HG02884 (cell line): ENCODE measurements around the gene ABHD16B.

Experiments used
- ATAC-seq: cut with Tn5 transposase; IDR thresholded peaks from one replicate; pipeline ENCODE4 v1.9.1; 2021; ENCODE audit warnings: mild to moderate bottlenecking, moderate library complexity; ENCODE audit not compliant: unreplicated experiment

The ABHD16B gene

DNA sequence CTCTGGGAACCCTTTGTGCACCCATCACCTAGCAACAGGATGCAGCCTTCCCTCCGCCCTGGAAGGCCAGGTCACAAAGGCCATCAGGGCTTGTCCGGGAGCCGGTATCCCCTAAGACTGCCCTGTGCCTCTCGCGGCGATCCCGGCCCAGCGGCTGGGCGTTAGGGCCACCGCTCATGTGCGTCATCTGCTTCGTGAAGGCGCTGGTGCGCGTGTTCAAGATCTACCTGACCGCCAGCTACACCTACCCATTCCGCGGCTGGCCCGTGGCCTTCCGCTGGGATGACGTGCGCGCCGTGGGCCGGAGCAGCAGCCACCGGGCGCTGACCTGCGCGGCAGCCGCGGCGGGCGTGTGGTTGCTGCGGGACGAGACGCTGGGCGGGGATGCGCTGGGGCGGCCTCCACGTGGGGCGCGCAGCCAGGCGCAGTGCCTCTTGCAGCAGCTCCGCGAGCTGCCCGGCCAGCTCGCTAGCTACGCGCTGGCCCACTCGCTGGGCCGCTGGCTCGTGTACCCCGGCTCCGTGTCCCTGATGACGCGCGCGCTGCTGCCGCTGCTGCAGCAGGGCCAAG is at the start of gene ABHD16B:
Gene ABHD16B, plus strand, starts transcription at position 134 of the 570 bp plus-strand sequence. Its CDS starts 43 bp downstream, at position 177.
- no peak for ATAC-seq

GRCh38 chr20:63814891-63815614 is 46.2 kb upstream of the ABHD16B start:
- ATAC-seq: no peak

DNA sequence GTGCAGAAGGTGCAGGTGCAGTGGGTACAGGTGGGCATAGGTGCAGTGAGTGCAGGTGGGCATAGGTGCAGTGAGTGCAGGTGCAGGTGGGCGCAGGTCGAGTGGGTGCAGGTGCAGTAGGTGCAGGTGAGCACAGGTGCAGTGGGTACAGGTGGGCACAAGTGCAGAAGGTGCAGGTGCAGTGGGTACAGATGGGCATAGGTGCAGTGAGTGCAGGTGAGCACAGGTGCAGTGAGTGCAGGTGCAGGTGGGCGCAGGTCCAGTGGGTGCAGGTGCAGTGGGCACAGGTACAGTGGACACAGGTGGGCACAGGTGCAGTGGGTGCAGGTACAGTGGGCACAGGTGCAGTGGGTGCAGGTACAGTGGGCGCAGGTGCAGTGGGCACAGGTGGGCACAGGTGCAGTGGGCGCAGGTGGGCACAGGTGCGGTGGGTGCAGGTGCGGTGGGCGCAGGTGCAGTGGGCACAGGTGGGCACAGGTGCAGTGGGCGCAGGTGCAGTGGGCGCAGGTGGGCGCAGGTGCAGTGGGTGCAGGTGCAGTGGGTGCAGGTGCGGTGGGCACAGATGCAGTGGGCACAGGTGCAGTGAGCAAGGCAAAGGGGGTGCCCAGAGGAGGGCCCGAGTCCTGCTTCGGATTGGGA is 45.6 kb upstream of the ABHD16B start:
- ATAC-seq: no peak

- ATAC-seq: no peak
Observed at GRCh38 chr20:63819224-63819921, 41.9 kb upstream of the ABHD16B start.

DNA sequence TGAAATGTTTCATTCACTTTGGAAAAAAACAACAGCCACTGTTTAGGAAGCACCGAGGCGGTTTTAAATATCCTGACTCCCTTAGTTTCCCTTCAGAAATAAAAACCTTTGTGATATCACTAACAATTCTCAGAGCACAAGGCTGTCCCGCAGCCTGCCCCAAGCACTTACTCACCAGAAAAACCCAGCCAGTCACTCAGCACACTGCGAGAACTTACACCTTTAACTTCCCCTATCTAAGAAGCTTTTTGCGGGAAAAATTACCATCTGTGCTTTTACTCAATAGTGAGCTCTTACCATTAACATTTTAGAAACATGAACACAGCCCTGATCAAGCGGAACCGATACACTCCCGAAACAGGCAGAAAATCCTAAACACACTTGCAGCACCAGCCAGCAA is 39.5 kb upstream of the ABHD16B start:
- no peak for ATAC-seq

DNA sequence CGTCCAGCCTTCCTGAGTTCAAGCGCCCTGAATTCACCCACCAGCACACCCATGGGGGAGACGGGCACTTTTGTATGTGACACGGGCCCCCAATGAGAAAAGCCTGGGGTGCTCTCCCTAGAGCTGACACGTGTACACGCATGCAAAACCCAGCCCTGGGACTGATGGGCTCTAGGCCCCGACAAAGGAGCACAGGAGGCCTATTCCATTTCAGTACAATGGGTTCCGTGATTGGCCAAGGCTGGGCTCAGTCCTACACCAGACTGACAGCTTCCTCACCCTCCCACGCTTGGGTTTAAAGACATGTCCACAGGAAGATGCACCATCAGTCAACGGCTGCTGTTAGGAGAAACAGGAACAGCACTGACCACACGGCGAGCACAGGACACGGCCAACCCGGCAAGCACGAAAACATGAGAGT is 39.0 kb upstream of the ABHD16B start:
- ATAC-seq: no peak

DNA sequence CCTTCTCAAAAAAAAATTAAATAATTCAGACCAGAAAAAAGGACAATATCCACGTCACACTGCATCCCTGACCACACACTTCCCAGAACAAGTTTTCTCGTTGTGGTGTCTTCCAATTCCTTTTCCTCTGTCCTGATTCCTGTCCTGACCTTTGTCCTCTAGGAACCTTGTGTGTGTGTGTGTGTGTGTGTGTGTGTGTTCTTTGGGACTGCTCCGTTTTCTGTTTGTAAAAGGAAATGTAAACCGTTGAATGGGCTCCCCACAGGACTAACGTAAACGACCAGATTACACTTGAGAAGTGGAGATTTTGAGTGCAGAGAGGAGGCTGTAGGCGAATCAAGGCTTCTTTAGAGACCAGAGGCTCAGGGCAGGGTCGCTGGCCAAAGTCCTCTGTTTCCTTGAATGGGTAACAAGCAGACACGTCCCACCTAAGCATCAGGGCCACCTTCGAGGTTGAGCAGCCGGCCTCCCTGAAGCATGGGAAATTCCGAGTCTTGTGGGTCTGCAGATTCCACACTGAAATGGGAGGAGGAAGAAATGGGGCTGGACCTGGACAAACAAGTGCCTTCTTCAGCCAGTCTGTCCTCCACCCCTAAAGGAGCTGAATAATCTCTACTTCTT is 37.5 kb upstream of the ABHD16B start:
- ATAC-seq: no peak

- no peak for ATAC-seq
Observed at GRCh38 chr20:63825331-63826118, 35.8 kb upstream of the ABHD16B start.

GRCh38 chr20:63826753-63827152 is 34.5 kb upstream of the ABHD16B start:
- no peak for ATAC-seq

DNA sequence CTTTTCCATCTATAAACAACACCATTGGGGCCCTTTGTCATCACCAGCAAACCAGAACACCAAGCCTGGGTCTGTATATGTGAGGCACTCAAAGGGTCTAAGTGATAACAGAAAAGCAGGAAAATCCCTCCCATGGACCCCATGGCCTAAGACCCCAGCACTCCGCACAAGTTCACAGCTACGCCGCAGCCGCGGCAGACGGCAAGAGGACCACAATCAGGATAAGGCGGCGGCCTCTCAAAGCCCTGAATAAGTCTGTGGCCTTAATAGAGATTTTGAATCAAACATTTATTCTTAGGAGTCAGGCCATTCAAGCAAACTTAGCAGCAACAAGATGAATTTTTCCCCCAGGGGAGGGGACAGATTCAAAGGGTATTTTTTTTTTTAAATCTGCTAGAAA is 33.2 kb upstream of the ABHD16B start:
- ATAC-seq: no peak

DNA sequence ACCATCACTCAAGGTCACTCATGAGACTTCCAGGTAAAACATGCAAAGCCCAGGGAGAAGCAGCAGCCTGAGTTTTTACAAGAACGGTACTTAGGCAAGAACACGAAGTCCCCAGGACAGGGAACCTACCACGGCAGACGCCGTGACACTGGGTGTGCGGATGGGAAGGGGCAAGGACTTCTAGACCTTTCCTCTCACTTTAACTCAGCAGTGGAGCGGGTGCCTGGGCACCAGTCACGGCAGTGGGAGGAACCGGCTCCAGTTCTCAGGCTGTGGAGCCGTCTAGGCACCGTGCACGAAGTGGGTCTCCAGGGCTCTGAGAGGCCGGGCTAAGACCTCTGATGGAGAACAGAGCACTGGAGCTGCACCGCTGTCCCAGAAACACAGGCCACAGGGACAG is 32.8 kb upstream of the ABHD16B start:
- no peak for ATAC-seq

GRCh38 chr20:63828951-63829350 is 32.3 kb upstream of the ABHD16B start:
- no peak for ATAC-seq

- ATAC-seq: no peak
Observed at GRCh38 chr20:63829603-63829944, 31.7 kb upstream of the ABHD16B start.

DNA sequence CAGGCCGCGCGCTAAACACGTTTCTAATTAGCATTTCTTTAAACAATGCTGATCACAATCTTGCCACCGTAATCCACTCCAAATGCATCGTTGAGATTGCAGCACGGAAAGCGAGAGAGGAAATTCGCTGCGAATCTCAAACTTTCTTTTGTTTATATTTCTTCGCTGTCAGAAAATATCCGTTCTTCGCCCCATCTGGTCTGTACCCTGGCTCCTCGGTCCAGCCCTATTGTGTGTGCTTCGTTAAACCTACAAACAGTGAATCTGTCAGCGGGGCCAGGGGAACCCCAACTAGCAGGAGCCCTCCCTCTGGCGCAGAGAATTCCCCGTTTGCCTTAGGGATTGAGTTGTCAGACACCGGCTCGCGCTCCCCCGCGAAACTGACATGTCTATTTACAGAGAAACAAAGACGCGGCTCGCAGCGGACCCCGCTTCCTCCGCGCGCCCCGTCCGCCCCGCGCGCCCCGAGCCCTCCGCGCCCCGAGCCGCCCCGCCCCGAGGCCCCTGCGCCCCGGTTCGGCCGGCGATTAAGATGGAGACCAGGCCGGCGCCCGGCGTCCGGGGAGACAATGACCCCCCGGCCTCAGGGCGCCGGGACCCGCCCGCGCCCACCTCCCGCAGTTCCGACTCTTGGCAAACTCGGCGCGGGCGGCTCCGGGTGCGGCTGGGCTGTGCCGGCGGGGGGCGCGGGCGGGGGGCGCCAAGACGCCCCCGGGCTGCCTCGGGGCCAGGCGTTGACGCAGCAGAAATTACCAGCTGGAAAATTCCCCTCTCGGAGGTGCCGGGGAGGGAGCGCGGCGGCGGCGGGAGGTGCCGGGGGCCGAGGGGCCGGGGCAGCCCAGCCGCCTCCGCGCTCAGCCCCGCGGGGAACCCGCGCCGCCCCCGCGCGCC is 31.1 kb upstream of the ABHD16B start:
- no peak for ATAC-seq

- ATAC-seq: no peak
Observed at GRCh38 chr20:63830841-63831588, 30.3 kb upstream of the ABHD16B start, which contains the start of gene ZBTB46. Gene ZBTB46, minus strand, starts transcription at chr20:63831264. Its CDS starts 40,507 bp downstream, at chr20:63790757.

GRCh38 chr20:63831646-63831992 is 29.7 kb upstream of the ABHD16B start:
- ATAC-seq: no peak

GRCh38 chr20:63831993-63832686 is 29.2 kb upstream of the ABHD16B start:
- ATAC-seq: no peak
